ENCODE data around the gene LRP6. TPM values are rescaled to one million over a fixed set of nuclear protein-coding genes. Genes with fewer than 3 reads are reported as not detected.
A peak's percentile ranks its signal among the peaks of the same experiment; 100 is the strongest.

Gene LRP6
- total and polyA plus RNA-seq, 2 experiments from 2014 or later = 18.1 to 25.4 TPM

GRCh38 chr12:12207746-12208145 is 59.1 kb downstream of the LRP6 start:
- peak in 1 of 2 donors; percentile 12 for DNase-seq (ENCODE audit: low read depth in 1 of 2, low spot score in 1 of 2)
- no peak for TF ChIP-seq CTCF (IDR thresholded peaks at IDR 0.05; ENCODE audit: low read depth, low read length)
- Histone ChIP-seq H3K27ac (no peak overlapping the region), H3K9me3 (ENCODE audit: low read depth) (no peaks in the 10 kb centered on the region), H3K4me1 (ENCODE audit: low read depth) (peaks cover 3% of the 10 kb centered on the region), H3K27me3 (no peaks in the 10 kb centered on the region), H3K4me3 (no peak overlapping the region), H3K36me3 (no peaks in the 10 kb centered on the region)

DNA sequence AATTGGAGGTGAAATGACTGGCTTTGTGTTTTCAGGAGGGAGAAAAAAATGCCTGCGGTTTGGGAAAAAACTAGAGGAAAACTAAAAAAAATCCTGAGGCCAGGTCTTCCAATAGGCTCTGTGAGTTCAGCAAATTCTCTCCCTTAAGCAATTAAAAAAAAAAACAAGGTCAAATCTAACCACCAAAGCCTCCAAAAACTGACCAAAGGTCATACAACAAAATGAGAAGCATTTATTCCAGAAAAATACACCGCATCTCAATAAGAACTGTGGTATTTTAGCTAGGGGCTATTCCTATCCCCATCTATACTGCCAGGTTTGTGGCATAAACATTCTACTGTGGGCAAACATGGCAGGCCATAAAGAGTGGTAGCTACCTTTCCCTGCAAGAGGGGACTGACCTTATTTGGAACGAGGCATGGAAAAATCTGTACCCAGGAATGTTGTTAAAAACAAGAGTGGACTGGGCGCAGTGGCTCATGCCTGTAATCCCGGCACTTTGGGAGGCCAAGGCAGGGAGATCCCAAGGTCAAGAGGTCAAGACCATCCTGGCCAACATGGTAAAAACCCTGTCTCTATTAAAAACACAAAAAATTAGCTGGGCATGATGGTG is 60.0 kb downstream of the LRP6 start:
- no peak for TF ChIP-seq CTCF (IDR thresholded peaks at IDR 0.05; ENCODE audit: low read depth, low read length)
- no peak for DNase-seq (ENCODE audit: low read depth in 1 of 2, low spot score in 1 of 2)

DNA sequence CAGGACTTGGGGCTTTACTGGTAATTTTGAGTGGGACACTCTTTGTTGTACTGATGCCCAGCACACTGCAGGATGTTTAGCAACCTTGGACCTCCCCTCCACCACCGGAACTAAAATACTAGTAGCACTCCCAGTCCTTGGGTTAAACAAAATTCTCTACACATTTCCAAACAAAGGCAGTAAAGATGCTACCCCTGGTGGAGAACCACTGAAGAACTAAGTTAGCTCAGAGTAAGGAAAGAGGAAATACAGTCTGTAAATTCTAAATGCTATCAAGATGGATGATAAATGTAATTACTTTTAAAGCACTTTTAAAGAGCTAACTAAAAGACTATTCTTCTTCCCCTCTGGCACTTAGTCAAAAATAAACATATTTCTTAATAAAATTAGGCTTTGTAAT is 64.1 kb downstream of the LRP6 start:
- no peaks in the 10 kb centered on the region for H3K36me3 ChIP-seq
- H3K27me3 ChIP-seq = no peaks in the 10 kb centered on the region
- TF ChIP-seq CTCF (IDR thresholded peaks at IDR 0.05; ENCODE audit: low read depth, low read length) = peak; percentile 21
- no peak overlapping the region for H3K4me3 ChIP-seq
- peaks cover 16% of the 10 kb centered on the region for H3K4me1 ChIP-seq (ENCODE audit: low read depth)
- peak in 1 of 2 donors; percentile 19 for DNase-seq (ENCODE audit: low read depth in 1 of 2, low spot score in 1 of 2)
- no peaks in the 10 kb centered on the region for H3K9me3 ChIP-seq (ENCODE audit: low read depth)
- peak overlapping the region; percentile 76 for H3K27ac ChIP-seq

More for the DNA sequence above, 60.0 kb downstream of the LRP6 start:
- Histone ChIP-seq H3K36me3 (no peaks in the 10 kb centered on the region), H3K27ac (no peak overlapping the region), H3K4me3 (no peak overlapping the region), H3K4me1 (ENCODE audit: low read depth) (peaks cover 5% of the 10 kb centered on the region), H3K27me3 (no peaks in the 10 kb centered on the region), H3K9me3 (ENCODE audit: low read depth) (no peaks in the 10 kb centered on the region)

DNA sequence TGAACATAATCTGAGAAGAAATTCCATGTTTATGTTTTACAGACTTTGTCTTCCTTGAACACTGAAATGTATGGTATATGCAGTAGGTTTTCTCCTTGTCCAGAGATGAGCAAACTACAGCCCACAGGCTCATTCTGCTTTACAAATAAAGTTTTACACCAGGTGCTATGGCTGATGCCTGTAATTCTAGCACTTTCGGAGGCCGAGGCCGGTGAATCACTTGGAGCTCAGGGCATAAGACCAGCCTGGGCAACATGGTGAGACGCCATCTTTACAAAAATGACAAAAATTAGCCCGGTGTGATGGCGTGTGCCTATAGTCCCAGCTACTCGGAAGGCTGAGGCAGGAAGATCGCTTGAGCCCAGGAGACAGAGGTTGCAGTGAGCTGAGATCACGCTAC is 64.7 kb downstream of the LRP6 start:
- DNase-seq (ENCODE audit: low read depth in 1 of 2, low spot score in 1 of 2) = no peak
- Histone ChIP-seq H3K9me3 (ENCODE audit: low read depth) (no peaks in the 10 kb centered on the region), H3K27ac (peak overlapping the region; percentile 76), H3K4me3 (no peak overlapping the region), H3K36me3 (no peaks in the 10 kb centered on the region), H3K27me3 (no peaks in the 10 kb centered on the region), H3K4me1 (ENCODE audit: low read depth) (peaks cover 16% of the 10 kb centered on the region)
- TF ChIP-seq CTCF (IDR thresholded peaks at IDR 0.05; ENCODE audit: low read depth, low read length) = no peak

GRCh38 chr12:12201274-12201758 is 65.5 kb downstream of the LRP6 start:
- H3K36me3 ChIP-seq = no peaks in the 10 kb centered on the region
- H3K27me3 ChIP-seq = no peaks in the 10 kb centered on the region
- TF ChIP-seq CTCF (IDR thresholded peaks at IDR 0.05; ENCODE audit: low read depth, low read length) = no peak
- peak; percentile 59 to 77 for DNase-seq (ENCODE audit: low read depth in 1 of 2, low spot score in 1 of 2)
- H3K4me3 ChIP-seq = no peak overlapping the region
- H3K9me3 ChIP-seq (ENCODE audit: low read depth) = no peaks in the 10 kb centered on the region
- peaks cover 16% of the 10 kb centered on the region for H3K4me1 ChIP-seq (ENCODE audit: low read depth)
- H3K27ac ChIP-seq = peak overlapping the region; percentile 76

Measured in cardiac muscle cell (in vitro differentiated cells and primary cell).